ENCODE data around the gene KRTAP5-2.

Gene KRTAP5-2

DNA sequence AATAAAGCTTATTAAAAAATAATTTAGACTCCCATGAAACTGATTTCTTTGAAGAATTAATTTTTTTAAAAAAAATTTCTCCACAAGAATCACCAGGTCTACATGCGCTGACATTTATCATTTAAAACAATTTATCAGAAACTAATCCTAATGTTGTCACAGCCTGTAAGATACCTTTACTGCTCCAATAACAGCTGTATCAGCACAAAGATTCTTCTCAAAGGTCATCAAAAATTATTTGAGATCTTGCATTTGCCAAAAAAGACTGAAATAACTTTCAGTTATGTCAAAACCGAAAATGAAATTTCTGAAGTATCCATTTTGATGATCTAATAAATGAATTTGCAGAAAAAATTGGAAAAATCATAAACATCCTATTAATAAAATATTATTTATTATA is 39.5 kb upstream of the KRTAP5-2 start:
- Histone ChIP-seq H3K27me3 (ENCODE audit: control insufficient read depth, insufficient read depth, low read length) (no peaks in the 10 kb centered on the region), H3K9ac (ENCODE audit: low read depth, low read length) (no peak overlapping the region), H3K36me3 (ENCODE audit: control insufficient read depth, insufficient read depth, low read length) (no peaks in the 10 kb centered on the region), H3K4me3 (ENCODE audit: low read depth, low read length) (no peak overlapping the region), H3K4me1 (ENCODE audit: control insufficient read depth, insufficient read depth, low read length) (no peaks in the 10 kb centered on the region), H3K9me3 (ENCODE audit: control insufficient read depth, insufficient read depth, low read length) (no peaks in the 10 kb centered on the region)

DNA sequence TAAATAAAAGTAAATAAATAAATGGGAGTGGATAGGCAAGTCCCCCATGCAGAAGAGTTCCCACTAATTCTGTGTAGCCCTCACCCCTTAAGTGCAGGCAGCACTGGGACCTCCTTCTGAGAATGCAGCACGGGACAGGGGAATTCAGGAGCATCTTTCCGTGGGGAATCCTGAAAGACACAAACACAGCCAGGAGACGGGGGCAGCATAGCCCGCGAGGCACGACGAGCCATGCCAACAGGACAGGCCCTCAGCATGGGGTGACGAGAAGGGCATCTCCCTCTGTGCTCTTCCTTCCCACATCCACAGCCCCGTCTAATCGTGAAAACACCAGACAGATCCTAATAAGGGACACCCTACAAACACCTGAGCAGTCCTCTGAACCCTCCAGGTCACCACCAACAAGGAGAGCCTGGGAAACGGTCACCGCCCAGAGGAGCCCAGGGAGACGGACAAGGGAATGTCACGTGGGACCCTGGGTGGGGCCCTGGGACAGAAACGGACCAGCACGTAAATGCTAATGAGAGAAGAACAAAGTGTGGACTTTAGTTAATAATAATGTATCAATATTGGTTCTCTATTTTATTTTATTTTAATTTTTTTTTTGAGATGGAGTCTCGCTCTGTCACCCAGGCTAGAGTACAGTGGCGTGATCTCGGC is 38.3 kb upstream of the KRTAP5-2 start:
- Histone ChIP-seq H3K9ac (ENCODE audit: low read depth, low read length) (no peak overlapping the region), H3K9me3 (ENCODE audit: control insufficient read depth, insufficient read depth, low read length) (no peaks in the 10 kb centered on the region)

GRCh38 chr11:1633864-1634263 is 35.8 kb upstream of the KRTAP5-2 start:
- Histone ChIP-seq H3K4me3 (ENCODE audit: low read depth, low read length) (no peak overlapping the region), H3K9ac (ENCODE audit: low read depth, low read length) (no peak overlapping the region), H3K36me3 (ENCODE audit: control insufficient read depth, insufficient read depth, low read length) (no peaks in the 10 kb centered on the region), H3K27me3 (ENCODE audit: control insufficient read depth, insufficient read depth, low read length) (peaks cover 5% of the 10 kb centered on the region), H3K4me1 (ENCODE audit: control insufficient read depth, insufficient read depth, low read length) (peaks cover 3% of the 10 kb centered on the region), H3K9me3 (ENCODE audit: control insufficient read depth, insufficient read depth, low read length) (no peaks in the 10 kb centered on the region)

More for the DNA sequence above, 38.3 kb upstream of the KRTAP5-2 start:
- H3K4me1 ChIP-seq (ENCODE audit: control insufficient read depth, insufficient read depth, low read length), result no peaks in the 10 kb centered on the region
- no peaks in the 10 kb centered on the region for H3K27me3 ChIP-seq (ENCODE audit: control insufficient read depth, insufficient read depth, low read length)
- no peaks in the 10 kb centered on the region for H3K36me3 ChIP-seq (ENCODE audit: control insufficient read depth, insufficient read depth, low read length)
- H3K4me3 ChIP-seq (ENCODE audit: low read depth, low read length), result no peak overlapping the region

- H3K9ac ChIP-seq (ENCODE audit: low read depth, low read length), result no peak overlapping the region
- peaks cover 5% of the 10 kb centered on the region for H3K27me3 ChIP-seq (ENCODE audit: control insufficient read depth, insufficient read depth, low read length)
Measured at GRCh38 chr11:1632053-1632714, 34.1 kb upstream of the KRTAP5-2 start.

GRCh38 chr11:1631066-1631568 is 33.0 kb upstream of the KRTAP5-2 start:
- Histone ChIP-seq H3K4me3 (ENCODE audit: low read depth, low read length) (no peak overlapping the region), H3K27me3 (ENCODE audit: control insufficient read depth, insufficient read depth, low read length) (peaks cover 5% of the 10 kb centered on the region), H3K9ac (ENCODE audit: low read depth, low read length) (no peak overlapping the region)

More at GRCh38 chr11:1632053-1632714, 34.1 kb upstream of the KRTAP5-2 start:
- Histone ChIP-seq H3K4me1 (ENCODE audit: control insufficient read depth, insufficient read depth, low read length) (peaks cover 3% of the 10 kb centered on the region), H3K9me3 (ENCODE audit: control insufficient read depth, insufficient read depth, low read length) (no peaks in the 10 kb centered on the region), H3K36me3 (ENCODE audit: control insufficient read depth, insufficient read depth, low read length) (no peaks in the 10 kb centered on the region), H3K4me3 (ENCODE audit: low read depth, low read length) (no peak overlapping the region)

GRCh38 chr11:1630271-1630670 is 32.2 kb upstream of the KRTAP5-2 start:
- peaks cover 5% of the 10 kb centered on the region for H3K27me3 ChIP-seq (ENCODE audit: control insufficient read depth, insufficient read depth, low read length)
- no peaks in the 10 kb centered on the region for H3K9me3 ChIP-seq (ENCODE audit: control insufficient read depth, insufficient read depth, low read length)
- peaks cover 3% of the 10 kb centered on the region for H3K4me1 ChIP-seq (ENCODE audit: control insufficient read depth, insufficient read depth, low read length)
- H3K4me3 ChIP-seq (ENCODE audit: low read depth, low read length), result no peak overlapping the region
- H3K36me3 ChIP-seq (ENCODE audit: control insufficient read depth, insufficient read depth, low read length), result no peaks in the 10 kb centered on the region
- H3K9ac ChIP-seq (ENCODE audit: low read depth, low read length), result no peak overlapping the region

More at GRCh38 chr11:1631066-1631568, 33.0 kb upstream of the KRTAP5-2 start:
- Histone ChIP-seq H3K36me3 (ENCODE audit: control insufficient read depth, insufficient read depth, low read length) (no peaks in the 10 kb centered on the region), H3K9me3 (ENCODE audit: control insufficient read depth, insufficient read depth, low read length) (no peaks in the 10 kb centered on the region), H3K4me1 (ENCODE audit: control insufficient read depth, insufficient read depth, low read length) (peaks cover 3% of the 10 kb centered on the region)

GRCh38 chr11:1629326-1630185 is 31.5 kb upstream of the KRTAP5-2 start, which contains the start of gene KRTAP5-5:
Gene KRTAP5-5 (plus strand): TSS chr11:1629775. CDS start chr11:1629841, 66 bp downstream.
- Histone ChIP-seq H3K4me3 (ENCODE audit: low read depth, low read length) (no peak within 1 kb of the TSS), H3K27me3 (ENCODE audit: control insufficient read depth, insufficient read depth, low read length) (peaks cover 5% of the 10 kb centered on the region), H3K9ac (ENCODE audit: low read depth, low read length) (peak within 1 kb of the TSS; percentile 16), H3K9me3 (ENCODE audit: control insufficient read depth, insufficient read depth, low read length) (no peaks in the 10 kb centered on the region), H3K36me3 (ENCODE audit: control insufficient read depth, insufficient read depth, low read length) (no peaks in the 10 kb centered on the region), H3K4me1 (ENCODE audit: control insufficient read depth, insufficient read depth, low read length) (peaks cover 3% of the 10 kb centered on the region)

DNA sequence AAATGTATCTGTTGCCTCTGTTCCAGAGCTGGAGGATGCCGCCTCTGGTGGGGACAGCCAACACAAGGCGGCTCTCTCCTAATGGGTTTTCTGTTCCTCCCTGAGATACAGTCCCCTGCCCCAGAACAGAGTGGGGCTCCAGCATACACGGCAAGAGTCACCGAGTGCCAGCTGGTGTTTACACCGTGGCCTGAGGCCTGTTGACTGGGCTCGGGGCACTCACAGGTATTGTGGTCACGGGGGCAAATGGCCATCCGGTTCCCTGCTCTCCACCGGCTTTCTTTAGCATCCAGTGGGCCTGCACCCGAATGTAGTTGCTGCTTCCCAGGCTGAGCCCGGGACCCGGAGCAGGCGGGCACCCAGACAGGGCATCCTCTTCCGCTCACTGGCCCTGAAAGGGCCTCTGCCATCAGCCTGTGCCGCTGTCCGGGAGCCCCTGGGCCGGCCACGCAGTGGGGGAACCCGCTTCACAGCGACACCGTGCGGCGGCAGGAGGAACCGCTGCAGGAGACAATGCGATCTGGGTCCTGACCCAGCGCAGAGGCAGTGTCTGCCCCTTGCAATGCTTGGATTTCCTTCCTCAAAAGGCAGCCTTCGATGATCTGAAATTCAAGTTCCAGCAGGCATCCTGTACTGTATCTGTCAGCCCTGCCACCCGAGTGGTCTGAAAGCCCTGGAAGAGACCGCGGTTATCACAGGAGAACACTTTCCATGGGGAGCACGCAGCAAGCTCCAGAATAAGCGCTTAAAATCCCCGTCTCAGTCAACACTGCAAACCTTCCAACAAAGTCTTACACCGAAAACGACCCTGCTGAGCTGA is 30.6 kb upstream of the KRTAP5-2 start:
- H3K4me3 ChIP-seq (ENCODE audit: low read depth, low read length), result no peak overlapping the region
- peaks cover 5% of the 10 kb centered on the region for H3K27me3 ChIP-seq (ENCODE audit: control insufficient read depth, insufficient read depth, low read length)
- H3K36me3 ChIP-seq (ENCODE audit: control insufficient read depth, insufficient read depth, low read length), result no peaks in the 10 kb centered on the region
- H3K9me3 ChIP-seq (ENCODE audit: control insufficient read depth, insufficient read depth, low read length), result no peaks in the 10 kb centered on the region
- peaks cover 3% of the 10 kb centered on the region for H3K4me1 ChIP-seq (ENCODE audit: control insufficient read depth, insufficient read depth, low read length)
- peak overlapping the region; percentile 16 for H3K9ac ChIP-seq (ENCODE audit: low read depth, low read length)

DNA sequence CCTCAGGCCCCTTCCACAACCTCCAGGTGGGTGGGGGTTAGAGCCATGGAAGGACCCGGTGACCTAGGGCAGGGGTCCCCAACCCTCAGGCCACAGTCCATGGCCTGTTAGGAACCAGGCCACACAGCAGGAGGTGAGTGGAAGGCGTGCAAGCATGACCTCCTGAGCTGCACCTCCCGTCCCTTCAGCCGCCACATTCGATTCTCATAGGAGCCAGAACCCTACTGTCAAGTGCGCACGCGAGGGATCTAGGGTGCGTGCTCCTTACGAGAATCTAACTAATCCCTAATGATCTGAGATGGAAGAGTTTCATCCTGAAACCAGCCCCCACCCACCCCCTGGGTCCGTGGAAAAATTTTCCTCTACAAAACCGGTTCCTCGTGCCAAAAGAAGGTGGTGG is 27.4 kb upstream of the KRTAP5-2 start:
- Histone ChIP-seq H3K36me3 (ENCODE audit: control insufficient read depth, insufficient read depth, low read length) (no peaks in the 10 kb centered on the region), H3K4me3 (ENCODE audit: low read depth, low read length) (no peak overlapping the region), H3K9me3 (ENCODE audit: control insufficient read depth, insufficient read depth, low read length) (no peaks in the 10 kb centered on the region), H3K9ac (ENCODE audit: low read depth, low read length) (no peak overlapping the region), H3K4me1 (ENCODE audit: control insufficient read depth, insufficient read depth, low read length) (peaks cover 3% of the 10 kb centered on the region), H3K27me3 (ENCODE audit: control insufficient read depth, insufficient read depth, low read length) (peaks cover 5% of the 10 kb centered on the region)

- peaks cover 5% of the 10 kb centered on the region for H3K27me3 ChIP-seq (ENCODE audit: control insufficient read depth, insufficient read depth, low read length)
Measured at GRCh38 chr11:1624621-1625020, 26.5 kb upstream of the KRTAP5-2 start.

GRCh38 chr11:1623716-1624115 is 25.6 kb upstream of the KRTAP5-2 start:
- no peaks in the 10 kb centered on the region for H3K9me3 ChIP-seq (ENCODE audit: control insufficient read depth, insufficient read depth, low read length)

More at GRCh38 chr11:1624621-1625020, 26.5 kb upstream of the KRTAP5-2 start:
- no peak overlapping the region for H3K4me3 ChIP-seq (ENCODE audit: low read depth, low read length)
- H3K36me3 ChIP-seq (ENCODE audit: control insufficient read depth, insufficient read depth, low read length), result no peaks in the 10 kb centered on the region
- H3K4me1 ChIP-seq (ENCODE audit: control insufficient read depth, insufficient read depth, low read length), result peaks cover 3% of the 10 kb centered on the region
- H3K9me3 ChIP-seq (ENCODE audit: control insufficient read depth, insufficient read depth, low read length), result no peaks in the 10 kb centered on the region
- no peak overlapping the region for H3K9ac ChIP-seq (ENCODE audit: low read depth, low read length)

More at GRCh38 chr11:1623716-1624115, 25.6 kb upstream of the KRTAP5-2 start:
- Histone ChIP-seq H3K36me3 (ENCODE audit: control insufficient read depth, insufficient read depth, low read length) (no peaks in the 10 kb centered on the region), H3K27me3 (ENCODE audit: control insufficient read depth, insufficient read depth, low read length) (no peaks in the 10 kb centered on the region), H3K4me1 (ENCODE audit: control insufficient read depth, insufficient read depth, low read length) (no peaks in the 10 kb centered on the region), H3K9ac (ENCODE audit: low read depth, low read length) (no peak overlapping the region), H3K4me3 (ENCODE audit: low read depth, low read length) (no peak overlapping the region)
